HG03354 (cell line): ENCODE measurements around the gene PRKCA.

ENCODE experiments used
- ATAC-seq: cut with Tn5 transposase; IDR thresholded peaks from one replicate; pipeline ENCODE4 v1.9.1; 2021; ENCODE audit warnings: mild to moderate bottlenecking; ENCODE audit not compliant: unreplicated experiment, poor library complexity, severe bottlenecking

PRKCA gene

DNA sequence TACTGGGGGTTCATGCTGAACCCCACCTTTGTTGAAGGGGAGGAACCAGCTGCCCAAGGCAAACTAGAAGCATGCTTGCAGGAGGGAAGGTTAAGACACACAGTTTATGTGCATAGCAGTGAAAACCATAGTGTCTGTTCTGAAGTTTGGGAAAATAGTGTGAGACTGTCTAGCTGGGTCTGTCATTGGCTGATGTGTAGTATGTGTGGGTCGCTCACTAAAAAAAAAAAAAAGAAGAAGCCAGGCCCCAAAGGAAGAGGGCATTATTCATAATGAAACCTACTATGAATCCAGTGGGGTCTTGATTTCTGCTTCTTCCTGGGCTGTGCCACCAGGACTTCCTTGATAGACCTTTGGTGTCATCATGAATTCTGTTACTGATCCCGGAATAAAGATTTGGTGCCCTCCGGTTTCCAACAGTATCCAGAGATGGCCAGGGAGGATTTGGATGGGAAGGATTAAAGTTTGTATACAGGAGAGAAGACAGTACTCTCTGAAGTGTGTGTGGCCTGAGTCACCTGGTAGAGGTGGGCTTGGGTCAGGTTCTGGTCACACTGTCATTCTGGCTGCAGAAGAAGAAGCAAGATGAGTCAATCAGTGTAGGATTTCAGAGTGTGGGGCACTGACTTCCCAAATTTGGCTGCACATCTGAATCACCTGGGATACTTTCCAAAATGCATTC, 220.3 kb downstream of the PRKCA start:
- no peak for ATAC-seq

DNA sequence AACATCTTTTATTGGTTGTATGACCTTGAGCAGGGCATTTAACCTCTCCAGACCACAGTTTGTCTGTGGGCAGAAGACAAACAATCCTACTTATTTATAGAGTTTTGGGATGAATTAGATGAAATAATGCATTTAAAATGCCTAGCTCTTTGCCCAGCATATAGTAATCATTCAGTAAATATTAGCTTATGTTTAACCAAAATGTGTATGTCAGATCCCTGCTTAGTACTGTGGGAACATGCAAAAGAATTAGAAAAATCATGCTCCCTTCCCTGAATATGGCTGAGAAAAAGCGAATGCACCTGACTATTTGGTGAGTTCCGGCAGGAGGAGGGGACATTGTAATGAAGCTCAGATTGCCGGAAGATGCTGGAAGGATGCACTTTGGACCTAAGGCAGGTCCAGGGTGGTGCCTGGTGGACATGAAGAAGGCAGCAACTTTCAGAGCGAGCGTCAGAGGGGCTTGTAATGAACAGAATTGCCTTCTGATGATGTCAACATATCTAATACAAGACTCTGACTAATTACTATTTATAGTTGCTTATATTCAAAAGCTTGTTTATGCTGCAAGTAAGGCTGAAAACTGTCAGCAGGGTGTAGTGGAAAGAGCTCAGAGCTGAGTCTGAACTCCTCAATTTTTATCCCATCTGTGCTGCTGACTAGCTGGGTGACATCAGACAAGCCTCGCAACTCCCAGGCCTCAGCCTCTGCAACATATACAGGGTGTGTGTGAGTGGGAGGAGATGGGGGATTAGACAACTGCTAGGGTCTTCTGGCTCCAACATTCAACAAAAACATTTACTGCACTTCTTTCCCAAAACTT, 221.2 kb downstream of the PRKCA start:
- no peak for ATAC-seq

DNA sequence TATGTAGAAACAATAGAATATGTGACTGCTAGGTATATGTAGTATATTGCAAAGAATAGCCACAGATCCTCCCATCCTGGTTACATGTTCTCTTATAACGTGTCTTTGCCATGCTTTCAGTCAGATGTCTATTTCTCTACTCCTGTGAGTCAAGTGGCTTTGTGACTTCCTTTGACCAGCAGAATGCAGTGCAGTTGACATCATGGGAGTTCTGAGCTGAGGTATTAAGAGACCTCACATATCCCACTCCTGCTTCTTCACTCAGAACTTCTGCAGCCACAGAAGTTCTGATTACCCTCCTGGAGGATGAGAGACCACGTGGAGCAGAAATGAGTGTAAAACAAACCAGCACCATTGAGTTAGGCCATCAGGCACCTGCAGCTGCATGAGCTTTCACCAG, 222.5 kb downstream of the PRKCA start:
- no peak for ATAC-seq

- ATAC-seq: no peak
Measured at GRCh38 chr17:66525338-66525737, 222.9 kb downstream of the PRKCA start.

DNA sequence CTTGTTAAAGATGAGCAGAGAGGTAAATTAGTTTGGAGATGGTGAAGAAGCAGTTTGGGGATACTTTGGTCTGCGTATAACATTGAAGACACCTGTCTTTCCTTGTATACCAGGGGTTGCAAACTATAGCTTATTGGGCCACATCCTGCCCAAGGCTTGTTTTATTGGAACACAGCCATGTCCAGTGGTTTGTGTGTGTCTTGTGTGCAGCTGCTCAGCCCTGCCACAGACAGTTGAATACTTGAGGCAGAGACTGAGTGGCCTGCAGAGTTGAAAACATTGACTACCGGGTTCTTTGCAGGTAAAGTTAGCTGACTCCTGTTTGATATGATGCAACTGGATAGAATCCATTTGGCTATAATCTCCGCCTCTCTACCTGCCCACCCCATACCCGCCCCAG, 224.4 kb downstream of the PRKCA start:
- no peak for ATAC-seq

- no peak for ATAC-seq
Measured at GRCh38 chr17:66527335-66527734, 224.9 kb downstream of the PRKCA start.

DNA sequence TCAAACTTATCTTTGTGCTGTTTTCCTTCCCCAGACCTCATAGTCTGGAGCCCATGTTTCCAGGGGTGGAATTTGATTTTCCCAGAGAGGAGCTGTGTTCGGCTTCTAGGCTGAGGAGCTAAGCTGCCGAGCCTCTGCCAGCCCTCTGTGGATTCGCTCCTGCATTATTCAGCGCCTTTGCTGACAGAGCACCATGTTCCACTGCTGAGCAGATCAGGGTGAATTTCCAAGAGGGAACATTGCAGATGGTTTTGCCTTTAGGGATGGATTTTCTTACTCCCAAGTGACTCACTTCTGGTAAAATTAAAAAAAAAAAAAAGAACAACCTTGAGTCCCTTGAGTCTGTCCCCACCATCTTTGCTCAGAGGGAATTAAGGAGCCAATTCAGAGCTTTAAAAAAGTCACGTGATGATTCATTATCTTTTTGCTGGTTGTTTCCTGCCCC, 229.5 kb downstream of the PRKCA start:
- no peak for ATAC-seq

- ATAC-seq: no peak
Measured at GRCh38 chr17:66533572-66533971, 231.2 kb downstream of the PRKCA start.

DNA sequence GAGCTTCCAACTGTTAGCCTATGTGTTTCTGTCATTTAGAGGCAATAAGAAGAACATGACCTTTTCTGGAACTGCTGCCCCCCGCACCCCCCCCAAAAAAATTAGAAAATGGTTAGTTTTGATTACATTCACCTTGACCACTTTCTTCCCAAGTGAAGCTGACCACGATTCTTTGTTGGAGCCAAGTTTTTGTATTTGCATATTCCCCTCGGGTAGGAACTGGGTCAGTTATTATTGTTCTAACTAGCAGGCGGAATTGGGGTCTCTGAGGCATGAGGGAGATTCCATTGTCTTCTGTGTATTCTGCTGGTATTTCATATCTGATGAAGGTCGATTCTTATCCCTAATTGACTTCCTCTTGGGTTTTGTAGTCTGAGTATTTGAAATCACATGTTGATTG, 231.6 kb downstream of the PRKCA start:
- ATAC-seq: no peak

- ATAC-seq: no peak
Measured at GRCh38 chr17:66535611-66536010, 233.2 kb downstream of the PRKCA start.

DNA sequence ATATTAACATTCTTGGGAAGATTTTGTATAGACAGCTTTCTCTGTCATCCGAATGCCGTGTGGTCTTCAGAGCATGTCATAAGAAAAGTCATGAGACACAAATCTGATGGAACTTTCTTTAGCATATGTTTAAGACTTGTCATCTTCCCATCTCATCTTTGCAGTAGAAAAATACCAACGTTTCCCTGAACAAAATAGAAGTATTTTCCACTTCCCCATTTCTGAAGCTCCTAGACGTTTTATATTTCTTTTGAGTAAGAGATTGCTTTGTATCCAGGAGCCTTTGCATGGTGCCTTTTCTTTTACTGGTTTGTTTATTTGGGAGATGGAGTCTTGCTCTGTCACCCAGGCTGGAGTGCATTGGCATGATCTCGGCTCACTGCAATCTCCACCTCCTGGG, 235.1 kb downstream of the PRKCA start:
- ATAC-seq: no peak

DNA sequence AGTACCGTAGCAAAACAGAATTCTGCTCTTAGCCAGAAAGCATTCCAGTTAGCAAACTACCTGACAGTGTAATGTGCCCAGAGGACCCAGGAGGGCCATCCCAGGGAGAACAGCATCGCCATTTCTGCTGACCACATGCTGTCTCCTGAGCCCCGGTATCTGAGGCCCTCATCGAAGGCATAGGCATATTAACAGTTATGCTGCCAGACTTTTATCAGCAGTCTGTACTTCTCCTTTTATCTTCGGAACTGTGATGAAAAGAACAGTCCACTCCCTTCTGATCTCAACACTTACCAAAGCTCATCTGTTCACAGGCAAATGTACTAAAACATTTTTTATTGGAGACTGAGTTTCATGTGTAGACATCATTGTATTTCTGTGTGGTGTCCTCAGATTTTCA, 236.4 kb downstream of the PRKCA start:
- no peak for ATAC-seq

GRCh38 chr17:66540131-66540781, 237.8 kb downstream of the PRKCA start:
- no peak for ATAC-seq

DNA sequence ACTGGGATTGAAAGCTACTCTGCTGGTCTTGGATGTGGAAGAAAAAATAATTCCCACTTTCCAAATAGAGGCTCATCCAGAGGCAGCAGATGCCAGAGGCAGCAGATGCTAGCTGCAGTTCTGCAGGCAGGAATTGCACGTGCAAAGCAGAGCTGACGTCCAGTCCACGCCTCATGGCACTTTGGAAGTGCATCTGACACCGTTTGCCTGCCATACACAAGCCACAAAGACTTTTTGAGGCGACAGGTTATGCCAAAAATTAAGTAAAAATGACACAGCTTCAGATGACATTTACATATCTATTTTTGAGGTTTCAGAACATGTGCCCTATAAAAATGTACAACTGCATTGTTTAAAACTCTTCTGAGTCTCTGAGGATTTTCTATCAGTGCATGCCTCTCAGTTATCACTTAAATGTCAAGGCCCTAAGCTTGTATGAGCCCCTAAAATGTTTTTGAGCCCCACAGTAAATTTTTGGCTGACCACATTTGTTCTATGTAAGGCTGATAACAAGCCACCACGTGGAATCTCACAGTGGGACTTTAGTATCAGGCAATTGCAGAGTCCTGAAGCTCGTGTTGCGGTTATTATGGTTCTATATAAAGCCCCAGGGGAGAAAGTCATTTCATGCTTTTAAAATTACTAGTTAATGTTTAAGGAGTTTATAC, 239.2 kb downstream of the PRKCA start:
- peak; percentile 83 for ATAC-seq

GRCh38 chr17:66542129-66542966, 239.9 kb downstream of the PRKCA start:
- ATAC-seq: peak; percentile 97

DNA sequence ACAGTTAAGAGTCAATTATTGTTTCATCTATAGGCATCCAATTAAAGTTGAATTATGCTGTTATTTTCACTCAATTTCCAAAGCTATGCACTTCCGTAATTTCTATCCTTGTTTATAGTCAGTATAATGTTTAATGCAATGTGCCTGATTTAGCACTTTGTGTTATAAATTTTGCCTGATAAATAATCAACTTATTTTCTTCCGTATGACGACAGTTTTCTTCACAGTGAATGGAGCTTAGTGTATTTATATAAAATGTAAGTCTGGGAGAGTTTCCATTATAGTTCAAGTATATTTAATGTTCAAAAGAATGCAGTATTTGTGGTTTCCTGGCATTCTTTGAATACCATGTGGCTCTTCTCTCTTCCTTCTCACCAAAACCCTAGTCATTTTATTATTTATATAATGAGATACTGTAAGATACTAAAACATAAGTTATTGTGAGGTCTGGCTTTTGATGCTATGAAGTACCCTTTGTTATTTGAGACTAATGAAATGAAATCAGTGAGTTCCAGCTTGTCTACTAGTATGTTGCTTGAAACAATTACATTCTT, 240.6 kb downstream of the PRKCA start:
- ATAC-seq: no peak

DNA sequence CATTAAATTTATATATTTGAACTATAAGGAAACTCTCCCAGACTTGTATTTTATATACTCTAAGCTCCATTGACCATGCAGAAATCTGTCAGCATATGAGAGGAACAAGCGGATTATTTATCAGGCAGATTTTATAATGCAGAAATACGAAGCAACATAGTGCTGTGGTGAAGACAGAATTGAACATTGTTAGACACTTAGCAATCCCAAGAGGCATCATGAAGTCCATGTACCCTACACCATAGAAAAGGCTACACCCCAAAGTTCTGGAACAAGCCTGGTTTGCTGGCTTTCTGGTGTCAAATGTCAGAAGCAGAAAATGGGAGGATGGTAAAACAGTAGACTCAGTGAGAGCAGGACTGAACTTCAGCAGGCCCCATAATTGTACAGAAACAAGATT, 241.1 kb downstream of the PRKCA start:
- ATAC-seq: no peak

DNA sequence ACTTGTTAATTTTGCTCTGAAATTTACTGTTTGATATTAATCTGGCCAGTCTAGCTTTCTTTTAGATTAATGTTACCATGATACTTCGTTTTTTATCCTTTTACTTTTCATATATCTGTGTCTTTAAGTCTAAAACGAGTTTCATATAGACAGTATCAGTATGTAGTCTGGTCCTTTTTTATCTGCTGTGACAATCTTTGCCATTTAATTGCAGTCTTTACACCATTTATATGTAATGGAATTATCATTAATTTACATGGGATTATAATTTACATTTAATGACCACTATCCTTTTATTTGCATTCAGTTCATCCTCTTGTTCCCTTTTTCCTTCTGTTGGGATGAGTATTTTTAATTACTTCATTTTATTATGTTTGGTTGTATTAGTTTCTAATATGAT, 243.5 kb downstream of the PRKCA start:
- ATAC-seq: no peak
